Adipocyte (in vitro differentiated cells): Measurements from ENCODE around the gene SH3BP5.

Experiments
- DNase-seq: peaks from one replicate; pipeline ENCODE4 v3.0.0-alpha.2; 2015; ENCODE audit warnings: low read depth
- H3K27me3 ChIP-seq: replicated peaks from 2 replicates; pipeline ENCODE4 v1.7.0; 2013; ENCODE audit warnings: mild to moderate bottlenecking, low read length, moderate library complexity; ENCODE audit not compliant: control insufficient read depth, insufficient read depth
- H3K36me3 ChIP-seq: 2 replicates; pipeline ENCODE4 v1.7.0; 2013; ENCODE audit warnings: low read length, mild to moderate bottlenecking, moderate library complexity; ENCODE audit not compliant: control insufficient read depth, insufficient read depth, severe bottlenecking
- H3K4me1 ChIP-seq: 2 replicates; pipeline ENCODE4 v1.7.0; 2013; ENCODE audit warnings: mild to moderate bottlenecking, low read length, moderate library complexity; ENCODE audit not compliant: control insufficient read depth, insufficient read depth
- H3K4me3 ChIP-seq: 2 replicates; pipeline ENCODE4 v1.7.0; 2013; ENCODE audit warnings: mild to moderate bottlenecking, low read length, moderate library complexity
- H3K9ac ChIP-seq: 2 replicates; pipeline ENCODE4 v1.7.0; 2013; ENCODE audit warnings: mild to moderate bottlenecking, low read length, moderate library complexity
- H3K9me3 ChIP-seq: 2 replicates; pipeline ENCODE4 v1.7.0; 2013; ENCODE audit warnings: mild to moderate bottlenecking, low read length, moderate library complexity; ENCODE audit not compliant: control insufficient read depth

The SH3BP5 gene

DNA sequence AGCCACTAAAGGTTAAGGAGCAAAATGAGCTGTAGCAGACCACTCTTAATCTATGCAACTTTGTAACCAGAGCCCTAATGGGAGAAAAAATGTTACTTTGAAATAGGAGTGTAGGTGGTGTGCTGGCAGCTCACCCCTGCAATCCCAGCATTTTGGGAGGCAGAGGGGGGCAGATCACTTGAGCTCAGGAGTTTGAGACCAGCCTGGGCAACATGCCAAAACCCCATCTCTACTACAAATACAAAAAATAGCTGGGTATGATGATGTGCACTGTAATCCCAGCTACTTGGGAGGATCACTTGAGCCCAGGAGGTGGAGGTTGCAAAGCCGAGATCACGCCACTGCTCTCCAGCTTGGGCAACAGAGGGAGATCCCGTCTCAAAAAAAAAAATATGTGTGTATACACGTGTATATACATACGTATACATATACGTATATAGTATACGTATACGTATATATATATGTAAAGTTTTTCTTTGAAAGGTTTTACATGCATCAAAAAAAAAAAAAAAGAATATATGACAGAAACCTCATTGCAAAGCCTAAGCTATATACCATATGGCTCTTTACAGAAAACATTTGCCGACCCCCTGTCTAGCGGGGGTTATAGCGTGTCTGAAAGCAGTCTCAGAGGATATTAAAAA lies 110.7 kb downstream of the SH3BP5 start:
- Histone ChIP-seq H3K9ac (no peak overlapping the region), H3K9me3 (no peaks in the 10 kb centered on the region), H3K36me3 (peaks cover 92% of the 10 kb centered on the region), H3K27me3 (no peaks in the 10 kb centered on the region), H3K4me1 (peaks cover 18% of the 10 kb centered on the region), H3K4me3 (no peak overlapping the region)
- DNase-seq = no peak

DNA sequence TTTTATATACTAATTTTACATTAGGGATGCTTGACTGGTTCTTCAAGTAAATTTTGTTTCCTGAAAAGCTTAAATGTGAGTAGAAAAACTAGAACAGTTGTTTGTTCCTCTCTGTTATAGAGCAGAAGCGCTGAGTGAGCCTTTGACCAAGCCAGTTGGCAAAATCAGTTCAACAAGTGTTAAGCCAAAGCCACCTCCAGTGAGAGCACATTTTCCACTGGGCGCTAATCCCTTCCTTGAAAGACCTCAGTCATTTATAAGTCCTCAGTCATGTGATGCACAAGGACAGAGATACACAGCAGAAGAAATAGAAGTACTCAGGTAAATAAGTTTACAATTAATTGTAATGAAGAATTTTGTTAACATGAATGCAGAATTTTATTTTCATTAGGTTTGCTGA lies 111.7 kb downstream of the SH3BP5 start:
- Histone ChIP-seq H3K9me3 (no peaks in the 10 kb centered on the region), H3K9ac (no peak overlapping the region), H3K36me3 (peaks cover 86% of the 10 kb centered on the region), H3K4me1 (peaks cover 26% of the 10 kb centered on the region), H3K27me3 (no peaks in the 10 kb centered on the region), H3K4me3 (no peak overlapping the region)
- no peak for DNase-seq

DNA sequence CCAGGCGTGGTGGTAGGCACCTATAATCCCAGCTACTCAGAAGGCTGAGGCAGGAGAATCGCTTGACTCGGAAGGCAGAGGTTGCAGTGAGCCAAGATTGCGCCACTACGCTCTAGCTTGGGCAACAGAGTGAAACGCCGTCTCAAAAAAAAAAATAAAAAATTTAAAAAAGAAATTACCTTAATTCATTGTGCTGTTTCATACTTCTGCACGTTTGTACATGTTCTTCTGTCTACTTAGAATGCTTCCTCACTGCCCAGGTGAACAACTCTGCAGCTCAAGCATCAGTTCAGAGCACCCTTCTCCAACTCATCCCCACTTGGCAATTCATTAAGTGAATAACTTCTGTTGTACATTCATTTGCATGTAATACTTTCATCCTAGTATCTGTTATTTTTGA lies 112.3 kb downstream of the SH3BP5 start:
- DNase-seq = no peak
- Histone ChIP-seq H3K4me1 (peaks cover 32% of the 10 kb centered on the region), H3K36me3 (peaks cover 86% of the 10 kb centered on the region), H3K9ac (no peak overlapping the region), H3K4me3 (no peak overlapping the region), H3K9me3 (no peaks in the 10 kb centered on the region), H3K27me3 (no peaks in the 10 kb centered on the region)

DNA sequence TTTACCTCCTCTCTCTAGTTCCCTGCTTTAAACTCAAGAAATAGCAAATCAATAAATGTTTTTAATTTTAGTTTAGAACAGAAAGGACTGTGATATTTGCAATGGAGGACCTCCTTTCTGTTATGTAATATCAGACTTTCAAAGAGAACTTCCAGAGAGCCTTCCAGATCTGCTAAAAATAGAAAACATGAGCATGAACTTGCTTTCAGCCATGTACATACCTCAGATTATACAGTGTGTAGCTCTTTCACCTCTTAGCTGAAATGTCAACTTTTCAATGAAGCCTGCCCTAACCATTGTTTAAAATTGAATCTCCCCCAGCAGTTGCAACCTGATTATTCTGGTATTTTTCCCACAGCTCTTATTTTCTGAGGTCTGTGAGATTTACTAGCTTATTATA lies 113.7 kb downstream of the SH3BP5 start:
- no peak overlapping the region for H3K9ac ChIP-seq
- DNase-seq = no peak
- no peaks in the 10 kb centered on the region for H3K27me3 ChIP-seq
- peaks cover 85% of the 10 kb centered on the region for H3K36me3 ChIP-seq
- no peak overlapping the region for H3K4me3 ChIP-seq
- H3K9me3 ChIP-seq = no peaks in the 10 kb centered on the region
- peaks cover 41% of the 10 kb centered on the region for H3K4me1 ChIP-seq

DNA sequence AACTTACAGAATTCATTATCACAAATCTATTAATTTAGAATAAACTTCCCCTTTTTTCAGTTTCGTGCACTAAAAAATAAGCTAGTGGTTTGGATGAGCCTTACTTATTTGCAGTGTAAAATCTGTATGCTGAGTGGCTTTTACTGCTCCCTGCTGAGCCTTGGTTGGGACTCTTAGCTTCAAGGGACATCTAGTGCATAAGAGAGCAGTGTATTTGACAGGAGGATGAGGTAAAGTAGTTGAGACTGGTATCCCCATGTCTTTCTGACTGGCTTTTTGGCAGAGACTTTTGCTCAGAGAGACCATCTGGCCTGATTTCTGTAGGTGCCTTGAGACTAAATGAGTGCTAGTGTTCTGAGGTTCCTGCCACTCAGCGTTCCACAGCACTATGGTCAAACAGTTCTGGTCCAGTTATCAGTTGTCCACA lies 114.5 kb downstream of the SH3BP5 start:
- no peaks in the 10 kb centered on the region for H3K27me3 ChIP-seq
- no peak for DNase-seq
- no peaks in the 10 kb centered on the region for H3K9me3 ChIP-seq
- H3K36me3 ChIP-seq = peaks cover 85% of the 10 kb centered on the region
- H3K4me3 ChIP-seq = no peak overlapping the region
- H3K9ac ChIP-seq = no peak overlapping the region
- H3K4me1 ChIP-seq = peaks cover 41% of the 10 kb centered on the region

DNA sequence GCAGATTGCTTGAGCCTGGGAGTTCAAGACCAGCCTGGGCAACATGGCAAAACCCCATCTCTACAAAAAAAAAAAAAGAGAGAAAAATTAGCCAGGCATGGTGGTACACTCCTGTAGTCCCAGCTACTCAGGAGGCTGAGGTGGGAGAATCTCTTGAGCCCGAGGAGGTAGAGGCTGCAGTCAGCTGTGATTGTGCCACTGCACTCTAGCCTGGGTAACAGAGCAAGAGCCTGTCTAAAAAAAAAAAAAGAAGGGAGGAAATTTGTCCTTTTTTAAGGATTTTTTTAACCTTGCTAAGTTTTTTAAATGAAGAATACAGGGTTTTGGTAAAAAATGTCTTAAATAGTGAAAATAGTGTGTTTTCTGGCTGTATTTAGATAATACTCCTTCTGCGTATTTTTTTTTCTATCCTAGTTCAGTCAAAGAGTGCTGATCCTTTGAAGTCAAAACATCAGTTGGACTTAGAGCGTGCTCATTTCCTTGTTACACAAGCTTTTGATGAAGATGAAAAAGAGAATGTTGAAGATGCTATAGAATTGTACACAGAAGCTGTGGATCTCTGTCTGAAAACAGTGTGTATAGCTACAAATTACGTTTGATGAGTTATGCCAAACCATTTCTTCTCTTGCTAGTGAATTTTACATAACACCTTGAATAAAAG lies 115.2 kb downstream of the SH3BP5 start:
- Histone ChIP-seq H3K27me3 (no peaks in the 10 kb centered on the region), H3K9ac (no peak overlapping the region), H3K36me3 (peaks cover 85% of the 10 kb centered on the region), H3K4me3 (no peak overlapping the region), H3K4me1 (peaks cover 35% of the 10 kb centered on the region), H3K9me3 (no peaks in the 10 kb centered on the region)
- no peak for DNase-seq

DNA sequence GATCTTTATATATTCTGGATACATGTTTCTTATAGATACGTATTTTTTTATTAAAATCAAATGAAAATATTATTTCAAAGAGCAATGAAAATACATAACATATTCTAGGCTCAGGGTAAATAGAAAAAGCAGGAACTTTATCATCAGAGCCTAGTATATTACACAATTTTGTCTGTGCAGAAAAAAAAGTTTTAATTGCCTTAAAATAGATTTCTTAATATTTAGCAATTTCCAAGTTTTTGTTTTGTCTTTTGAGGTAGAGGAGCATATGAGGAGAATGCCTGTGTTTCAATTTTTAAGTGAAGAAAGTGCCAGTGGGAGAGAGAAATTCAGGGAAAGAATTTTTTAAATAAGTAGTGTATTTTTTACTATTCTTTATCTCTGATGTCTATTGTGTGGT lies 115.9 kb downstream of the SH3BP5 start:
- DNase-seq = no peak
- no peak overlapping the region for H3K4me3 ChIP-seq
- no peak overlapping the region for H3K9ac ChIP-seq
- H3K36me3 ChIP-seq = peaks cover 82% of the 10 kb centered on the region
- H3K27me3 ChIP-seq = no peaks in the 10 kb centered on the region
- H3K9me3 ChIP-seq = no peaks in the 10 kb centered on the region
- H3K4me1 ChIP-seq = peaks cover 31% of the 10 kb centered on the region

DNA sequence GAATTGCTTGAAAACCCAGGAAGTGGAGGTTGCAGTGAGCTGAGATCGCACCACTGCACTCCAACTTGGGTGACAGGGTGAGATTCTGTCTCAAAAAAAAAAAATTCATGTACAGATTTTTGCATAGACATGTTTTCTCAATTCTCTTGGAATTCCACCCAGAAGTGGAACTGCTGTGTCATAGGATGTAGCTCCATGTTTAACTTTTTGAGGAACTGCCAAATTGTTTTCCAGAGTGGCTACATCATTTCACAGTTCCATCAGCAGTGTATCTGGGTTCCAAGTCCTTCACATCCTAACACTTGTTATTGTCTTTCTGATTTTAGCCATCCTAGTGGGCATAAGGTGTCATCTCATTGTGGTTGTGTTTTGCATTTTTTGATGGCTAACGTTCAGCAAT lies 116.4 kb downstream of the SH3BP5 start:
- no peak overlapping the region for H3K4me3 ChIP-seq
- H3K9ac ChIP-seq = no peak overlapping the region
- no peaks in the 10 kb centered on the region for H3K9me3 ChIP-seq
- peak; percentile 3 for DNase-seq
- peaks cover 82% of the 10 kb centered on the region for H3K36me3 ChIP-seq
- H3K4me1 ChIP-seq = peaks cover 31% of the 10 kb centered on the region
- no peaks in the 10 kb centered on the region for H3K27me3 ChIP-seq

DNA sequence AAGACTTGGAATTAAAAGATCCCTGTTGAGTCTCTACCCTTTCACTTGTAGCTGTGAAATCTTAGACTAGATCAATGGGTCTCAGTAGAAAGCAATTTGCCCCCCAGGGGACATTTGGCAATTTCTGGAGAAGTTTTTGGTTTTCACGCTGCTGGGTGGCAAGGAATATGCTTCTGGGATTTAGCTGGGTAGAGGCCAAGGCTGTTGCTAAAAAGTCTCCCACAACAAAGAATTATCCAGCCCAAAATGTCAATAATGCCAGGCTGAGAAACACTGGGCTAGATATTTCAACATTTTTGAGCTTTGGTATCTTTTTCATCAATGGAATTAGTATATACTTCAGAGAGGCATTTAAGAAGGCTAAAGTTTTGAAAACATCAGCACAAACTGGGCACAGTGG lies 117.6 kb downstream of the SH3BP5 start:
- Histone ChIP-seq H3K9ac (no peak overlapping the region), H3K4me1 (peaks cover 28% of the 10 kb centered on the region), H3K4me3 (no peak overlapping the region), H3K9me3 (no peaks in the 10 kb centered on the region), H3K36me3 (peaks cover 80% of the 10 kb centered on the region), H3K27me3 (no peaks in the 10 kb centered on the region)
- DNase-seq = no peak

DNA sequence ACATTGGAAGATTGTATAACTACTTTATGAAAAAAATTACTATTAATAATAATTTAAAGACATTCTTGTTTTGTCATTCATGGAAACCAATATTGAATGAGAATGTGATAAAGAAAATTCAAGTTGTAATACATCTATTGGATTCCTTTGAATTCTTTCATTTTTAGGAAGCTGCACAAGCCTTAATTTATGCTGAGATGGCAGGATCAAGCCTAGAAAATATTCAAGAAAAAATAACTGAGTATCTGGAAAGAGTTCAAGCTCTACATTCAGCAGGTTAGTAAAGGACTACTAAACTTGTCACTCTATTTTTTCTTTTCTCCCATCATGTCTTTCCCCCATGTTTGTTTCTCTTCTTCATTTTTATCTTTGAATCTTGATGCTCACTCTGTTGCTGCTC lies 120.4 kb downstream of the SH3BP5 start:
- H3K4me3 ChIP-seq = no peak overlapping the region
- peaks cover 59% of the 10 kb centered on the region for H3K36me3 ChIP-seq
- H3K27me3 ChIP-seq = no peaks in the 10 kb centered on the region
- DNase-seq = no peak
- H3K9me3 ChIP-seq = no peaks in the 10 kb centered on the region
- no peak overlapping the region for H3K9ac ChIP-seq
- H3K4me1 ChIP-seq = peaks cover 36% of the 10 kb centered on the region

DNA sequence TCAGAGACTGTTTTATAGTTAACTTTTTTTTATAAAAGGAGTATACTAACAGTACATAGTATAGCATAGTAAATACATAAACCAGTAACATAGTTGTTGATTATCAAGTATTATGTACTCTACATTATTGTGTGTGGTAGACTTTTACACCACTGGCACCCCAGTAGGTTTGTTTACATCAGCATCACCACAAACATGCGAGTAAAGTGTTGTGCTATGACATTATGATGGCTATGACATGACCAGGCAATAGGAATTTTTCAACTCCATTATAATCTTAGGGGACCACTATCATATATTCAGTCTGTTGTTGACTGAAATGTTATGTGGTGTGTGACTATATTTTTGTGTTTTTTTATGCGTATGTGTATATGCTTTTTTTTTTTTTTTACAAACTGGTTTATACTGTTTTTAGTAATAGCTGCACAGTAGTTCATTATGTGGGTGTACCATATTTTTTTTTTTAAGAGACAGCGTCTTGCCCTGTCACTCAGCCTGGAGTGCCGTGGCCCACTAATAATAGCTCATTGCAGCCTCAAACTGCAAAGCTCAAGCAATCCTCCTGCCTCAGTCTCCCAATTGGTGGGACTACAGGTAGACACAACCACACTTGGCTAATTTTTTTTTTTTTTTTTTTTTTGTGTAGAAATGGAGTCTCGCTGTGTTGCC lies 124.4 kb downstream of the SH3BP5 start:
- Histone ChIP-seq H3K9me3 (no peaks in the 10 kb centered on the region), H3K27me3 (no peaks in the 10 kb centered on the region), H3K36me3 (peaks cover 31% of the 10 kb centered on the region), H3K4me3 (peak overlapping the region; percentile 91), H3K9ac (peak overlapping the region; percentile 99), H3K4me1 (peaks cover 19% of the 10 kb centered on the region)
- peak; percentile 45 for DNase-seq
